GM18519 (cell line): Measurements from ENCODE around the gene PCDHA10.
"Not testable (repeated sequence)": the region's sequence is repeated elsewhere in the genome, so short reads cannot be mapped to it uniquely, and the experiment has no call there.

Experiments used
- ATAC-seq: cut with Tn5 transposase; IDR thresholded peaks from one replicate; pipeline ENCODE4 v1.9.1; 2021; ENCODE audit warnings: mild to moderate bottlenecking, moderate library complexity; ENCODE audit not compliant: unreplicated experiment, low FRiP score

PCDHA10 gene

GRCh38 chr5:140840978-140841962 lies 14.4 kb upstream of the PCDHA10 start, which contains the start of gene PCDHA8:
TSS of gene PCDHA8 (plus strand) at chr5:140841187. CDS start at chr5:140841322, 135 bp downstream.
- ATAC-seq = no peak

GRCh38 chr5:140842798-140843733 lies 12.6 kb upstream of the PCDHA10 start:
- ATAC-seq = no peak

GRCh38 chr5:140848139-140849102 lies 7.3 kb upstream of the PCDHA10 start, which contains the start of gene PCDHA9:
TSS of gene PCDHA9 (plus strand) at chr5:140848382. CDS start at chr5:140848496, 114 bp downstream.
- not testable (repeated sequence) for ATAC-seq

- ATAC-seq = not testable (repeated sequence)
These were observed 5.7 kb upstream of the PCDHA10 start for GRCh38 chr5:140849831-140850634.

- ATAC-seq = no peak
These were observed 1.7 kb downstream of the PCDHA10 start for GRCh38 chr5:140857177-140857986.

GRCh38 chr5:140857987-140858240 lies 2.2 kb downstream of the PCDHA10 start:
- no peak for ATAC-seq

GRCh38 chr5:140862441-140863295 lies 7.0 kb downstream of the PCDHA10 start:
- ATAC-seq = no peak

- ATAC-seq = no peak
These were observed 13.2 kb downstream of the PCDHA10 start, which contains the start of gene PCDHA11 for GRCh38 chr5:140868721-140869554. TSS of gene PCDHA11 (plus strand) at chr5:140868957. CDS start at chr5:140869104, 147 bp downstream.

GRCh38 chr5:140869555-140869886 lies 13.8 kb downstream of the PCDHA10 start:
- no peak for ATAC-seq

GRCh38 chr5:140870221-140871201 lies 14.8 kb downstream of the PCDHA10 start:
- no peak for ATAC-seq

- no peak for ATAC-seq
These were observed 19.7 kb downstream of the PCDHA10 start, which contains the start of gene PCDHA12 for GRCh38 chr5:140875085-140876065. TSS of gene PCDHA12 (plus strand) at chr5:140875308. CDS start at chr5:140875473, 165 bp downstream.

GRCh38 chr5:140876541-140877261 lies 21.0 kb downstream of the PCDHA10 start:
- not testable (repeated sequence) for ATAC-seq

- ATAC-seq = no peak
These were observed 21.5 kb downstream of the PCDHA10 start for GRCh38 chr5:140877262-140877581.
